ENCODE data around the gene LBH.

GRCh38 chr2:30261695-30262211 is 30.4 kb downstream of the LBH start:
- TF ChIP-seq POLR2A (IDR thresholded peaks at IDR 0.05) (no peak), CTCF (IDR thresholded peaks at IDR 0.05) (no peak)
